Prostate gland (tissue), 2 donors: ENCODE measurements around the gene IL9R. TPM values are rescaled to one million over a fixed set of nuclear protein-coding genes. Genes with fewer than 3 reads are reported as not detected.

Experiments used
- DNase-seq: peaks from one replicate; pipeline ENCODE4 v3.0.0-alpha.2; 2019; ENCODE audit warnings: low spot score
- H3K27ac ChIP-seq, 2 donors: fragments of 200-600 bp; sonication (generic); 2 replicates each; pipeline ENCODE4 v1.5.1; 2017 to 2019
- H3K27me3 ChIP-seq: fragments of 200-600 bp; sonication (generic); replicated peaks from 2 replicates; pipeline ENCODE4 v1.5.1; 2019; ENCODE audit not compliant: insufficient read depth
- H3K36me3 ChIP-seq, 2 donors: fragments of 200-600 bp; sonication (generic); 1 replicate in 1 of 2; 2 replicates in 1 of 2; pipeline versions ENCODE4 v1.5.1 to v1.8.1; 2017 to 2019
- H3K4me1 ChIP-seq: fragments of 200-600 bp; sonication (generic); replicated peaks from 2 replicates; pipeline ENCODE4 v1.5.1; 2019
- H3K4me3 ChIP-seq, 2 donors: fragments of 200-600 bp; sonication (generic); 2 replicates each; pipeline ENCODE4 v1.5.1; 2017 to 2019
- H3K9me3 ChIP-seq: fragments of 200-600 bp; sonication (generic); 2 replicates; pipeline ENCODE4 v1.5.1; 2017
- POLR2A ChIP-seq: fragments of 450-650 bp; IDR thresholded peaks from one replicate; pipeline ENCODE4 v1.6.1; 2016; ENCODE audit warnings: antibody characterized with exemption, mild to moderate bottlenecking
- POLR2AphosphoS5 ChIP-seq: sonication (generic); formaldehyde crosslinking; IDR thresholded peaks from one replicate; pipeline ENCODE4 v1.6.1; 2017; ENCODE audit warnings: antibody characterized with exemption
- WGBS: methylation state at CpG from one replicate; pipeline ENCODE4 v1.1.5; 2018; 5-methylcytosine and 5-hydroxymethylcytosine counted together
- intact Hi-C: fragments of 100-400 bp; cut with DNase I; formaldehyde crosslinking; loops from one replicate; pipeline ENCODE4 v1.14.2; 2022
- total RNA-seq, 2 donors: library from RNA; depleted of rRNA; stranded (reverse); fragments of >200 nt; gene quantifications; one replicate each; pipeline ENCODE4 v1.1.0, GENCODE V29; 2016
- TF ChIP-seq, protein P1 (sequence below), 4 experiments: fragments of 200-600 bp in 2 of 4; fragments of 450-650 bp in 2 of 4; sonication (generic) in 2 of 4; IDR thresholded peaks; 1 replicate in 3 of 4; 2 replicates in 1 of 4; pipeline ENCODE4 v1.5.1; 2016 to 2019; ENCODE audit warnings: antibody characterized with exemption in 4 of 4, mild to moderate bottlenecking in 2 of 4, moderate library complexity in 2 of 4

The IL9R gene
- total RNA-seq, 2 donors from 2014 or later = 0.23 TPM; not detected in 1

DNA sequence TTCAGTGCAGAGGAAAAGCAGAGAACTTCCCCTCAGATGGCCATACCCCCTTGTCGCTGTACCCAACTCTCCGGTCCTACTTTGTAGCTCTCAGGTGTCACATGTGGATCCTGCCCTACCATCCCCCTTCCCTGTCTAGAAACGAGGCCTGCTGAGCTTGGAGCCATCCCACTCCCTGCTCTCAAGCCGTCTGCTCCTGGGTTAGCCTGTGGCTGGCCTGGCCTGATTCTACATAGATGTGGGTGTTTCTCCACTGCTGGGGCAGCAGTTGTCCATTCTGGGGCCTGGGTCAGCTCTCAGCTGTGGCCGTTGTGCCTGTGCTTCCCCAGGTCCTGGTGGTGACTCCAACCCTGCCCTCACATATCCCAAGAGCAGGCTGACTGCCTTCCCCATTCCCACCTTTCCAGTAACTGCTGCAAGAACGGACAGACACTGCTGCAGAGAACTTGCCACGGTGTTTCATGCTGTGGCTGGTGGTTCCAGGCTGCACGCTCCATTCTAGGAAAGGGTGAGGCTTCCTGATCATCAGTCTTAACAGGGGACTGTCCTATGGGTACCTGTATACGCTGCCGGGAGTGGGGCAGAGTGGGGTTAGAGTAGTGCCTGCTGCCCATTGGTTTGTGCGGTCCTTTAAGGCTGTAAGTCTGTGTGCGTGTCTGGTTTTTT lies 3.6 kb downstream of the IL9R start:
- intact Hi-C loops = no loop called here
- 77% methylated on average over 9 of the region's 12 CpGs for WGBS
- TF ChIP-seq POLR2AphosphoS5 = no peak
- TF ChIP-seq, protein P1, sequence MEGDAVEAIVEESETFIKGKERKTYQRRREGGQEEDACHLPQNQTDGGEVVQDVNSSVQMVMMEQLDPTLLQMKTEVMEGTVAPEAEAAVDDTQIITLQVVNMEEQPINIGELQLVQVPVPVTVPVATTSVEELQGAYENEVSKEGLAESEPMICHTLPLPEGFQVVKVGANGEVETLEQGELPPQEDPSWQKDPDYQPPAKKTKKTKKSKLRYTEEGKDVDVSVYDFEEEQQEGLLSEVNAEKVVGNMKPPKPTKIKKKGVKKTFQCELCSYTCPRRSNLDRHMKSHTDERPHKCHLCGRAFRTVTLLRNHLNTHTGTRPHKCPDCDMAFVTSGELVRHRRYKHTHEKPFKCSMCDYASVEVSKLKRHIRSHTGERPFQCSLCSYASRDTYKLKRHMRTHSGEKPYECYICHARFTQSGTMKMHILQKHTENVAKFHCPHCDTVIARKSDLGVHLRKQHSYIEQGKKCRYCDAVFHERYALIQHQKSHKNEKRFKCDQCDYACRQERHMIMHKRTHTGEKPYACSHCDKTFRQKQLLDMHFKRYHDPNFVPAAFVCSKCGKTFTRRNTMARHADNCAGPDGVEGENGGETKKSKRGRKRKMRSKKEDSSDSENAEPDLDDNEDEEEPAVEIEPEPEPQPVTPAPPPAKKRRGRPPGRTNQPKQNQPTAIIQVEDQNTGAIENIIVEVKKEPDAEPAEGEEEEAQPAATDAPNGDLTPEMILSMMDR (IDR thresholded peaks at IDR 0.05) = no peak
- no peak for TF ChIP-seq POLR2A

DNA sequence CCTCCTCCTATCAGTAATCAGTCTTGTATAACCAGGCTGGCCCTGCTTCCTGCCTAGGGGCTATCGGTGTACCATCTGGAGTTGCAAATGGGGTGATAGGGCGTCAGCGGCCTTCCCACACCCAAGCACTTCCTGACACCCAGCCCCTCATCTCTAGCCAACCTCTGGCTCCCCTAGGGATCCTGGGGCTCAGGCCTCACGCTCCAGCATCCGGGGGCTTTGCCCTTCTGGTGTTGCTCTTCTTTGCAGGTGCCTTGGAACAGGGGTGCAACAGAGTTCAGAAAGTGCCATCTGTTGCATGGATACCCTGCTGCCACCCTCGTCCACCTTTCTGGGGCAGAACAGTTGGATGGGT lies 4.1 kb downstream of the IL9R start:
- H3K4me1 ChIP-seq = no peaks in the 10 kb centered on the region
- no peaks in the 10 kb centered on the region for H3K27me3 ChIP-seq
- H3K4me3 ChIP-seq = no peak overlapping the region
- H3K36me3 ChIP-seq = no peaks in the 10 kb centered on the region
- H3K9me3 ChIP-seq = no peaks in the 10 kb centered on the region
- H3K27ac ChIP-seq = no peak overlapping the region
- WGBS = 79% methylated on average over 5 of the region's 6 CpGs
- intact Hi-C loops = no loop called here
- TF ChIP-seq POLR2A (no peak), POLR2AphosphoS5 (no peak)
- TF ChIP-seq, protein P1 (IDR thresholded peaks at IDR 0.05) = no peak
- no peak for DNase-seq

More for the DNA sequence above, 3.6 kb downstream of the IL9R start:
- no peak overlapping the region for H3K27ac ChIP-seq
- H3K9me3 ChIP-seq = no peaks in the 10 kb centered on the region
- no peaks in the 10 kb centered on the region for H3K36me3 ChIP-seq
- H3K4me1 ChIP-seq = no peaks in the 10 kb centered on the region
- no peak for DNase-seq
- no peaks in the 10 kb centered on the region for H3K27me3 ChIP-seq
- no peak overlapping the region for H3K4me3 ChIP-seq

DNA sequence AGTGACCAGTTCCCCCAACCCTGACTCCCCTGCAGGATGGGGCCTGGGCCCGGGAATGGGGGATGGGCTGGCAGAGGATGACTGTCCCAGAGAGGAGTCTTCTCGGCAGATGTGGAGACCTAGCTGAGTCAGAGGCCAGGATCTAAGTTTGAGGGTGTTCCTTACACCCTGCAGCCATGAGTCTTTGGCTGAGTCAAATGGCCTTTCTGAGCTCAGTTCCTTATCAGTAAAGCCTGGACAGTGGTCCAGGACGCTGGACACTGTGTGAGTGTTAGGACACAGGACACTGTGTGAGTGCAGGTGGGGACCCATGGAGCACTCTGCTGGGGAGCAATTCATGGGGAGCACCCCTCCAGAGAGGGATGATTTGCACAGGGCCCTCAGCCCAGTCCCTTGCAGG lies 5.0 kb downstream of the IL9R start:
- Histone ChIP-seq H3K9me3 (no peaks in the 10 kb centered on the region), H3K4me1 (no peaks in the 10 kb centered on the region), H3K36me3 (no peaks in the 10 kb centered on the region), H3K27me3 (no peaks in the 10 kb centered on the region), H3K4me3 (no peak overlapping the region), H3K27ac (no peak overlapping the region)
- intact Hi-C loops = no loop called here
- TF ChIP-seq, protein P1 (IDR thresholded peaks at IDR 0.05) = no peak
- TF ChIP-seq POLR2AphosphoS5 = no peak
- TF ChIP-seq POLR2A = no peak
- WGBS = 92% methylated on average over 3 of the region's 3 CpGs
- no peak for DNase-seq

DNA sequence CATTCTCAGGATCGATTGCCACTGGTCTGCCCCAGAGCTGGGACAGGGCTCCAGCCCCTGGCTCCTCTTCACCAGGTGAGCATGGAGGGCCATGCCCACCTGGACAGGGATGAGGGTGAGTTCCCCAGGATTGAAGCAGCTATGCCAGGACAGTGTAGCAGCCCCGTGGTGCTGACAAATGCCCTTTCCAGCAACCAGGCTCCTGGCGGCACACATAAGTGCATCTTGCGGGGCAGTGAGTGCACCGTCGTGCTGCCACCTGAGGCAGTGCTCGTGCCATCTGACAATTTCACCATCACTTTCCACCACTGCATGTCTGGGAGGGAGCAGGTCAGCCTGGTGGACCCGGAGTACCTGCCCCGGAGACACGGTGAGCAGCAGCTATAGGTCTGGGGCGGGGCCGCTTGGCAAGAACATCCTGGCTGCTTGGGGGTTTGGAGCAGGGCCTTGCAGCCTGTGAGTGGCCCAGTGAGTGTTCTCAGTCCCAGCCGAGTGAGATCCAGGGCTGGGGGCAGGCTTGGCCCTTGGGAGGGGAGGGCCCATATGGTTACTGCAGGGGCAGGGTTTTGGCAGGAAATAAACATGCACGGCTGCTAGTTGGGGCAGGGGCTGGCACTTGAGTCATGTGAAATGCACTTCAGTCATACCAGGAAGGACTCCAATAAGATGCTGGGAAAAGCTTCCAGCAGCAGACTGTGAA lies 6.1 kb downstream of the IL9R start:
- Histone ChIP-seq H3K27ac (no peak overlapping the region), H3K4me3 (no peak overlapping the region), H3K4me1 (no peaks in the 10 kb centered on the region), H3K27me3 (no peaks in the 10 kb centered on the region), H3K36me3 (no peaks in the 10 kb centered on the region), H3K9me3 (no peaks in the 10 kb centered on the region)
- 86% methylated on average over 12 of the region's 14 CpGs for whole genome bisulfite sequencing
- TF ChIP-seq POLR2AphosphoS5 = no peak
- TF ChIP-seq POLR2A = no peak
- TF ChIP-seq, protein P1 (IDR thresholded peaks at IDR 0.05) = no peak
- intact Hi-C loops = no loop called here
- DNase-seq = no peak

DNA sequence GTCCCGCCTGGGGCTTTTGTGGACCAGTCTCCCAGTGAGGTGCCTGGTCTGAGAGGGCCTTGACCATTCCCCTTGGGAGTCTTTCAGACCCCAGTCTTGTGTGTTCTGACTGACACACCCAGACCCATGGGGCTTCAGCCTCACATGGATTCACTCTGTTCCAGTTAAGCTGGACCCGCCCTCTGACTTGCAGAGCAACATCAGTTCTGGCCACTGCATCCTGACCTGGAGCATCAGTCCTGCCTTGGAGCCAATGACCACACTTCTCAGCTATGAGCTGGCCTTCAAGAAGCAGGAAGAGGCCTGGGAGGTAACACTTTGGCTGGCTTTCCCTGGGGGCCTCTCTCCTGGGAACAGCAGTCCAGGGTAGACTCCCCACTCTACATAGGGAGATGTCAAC lies 6.8 kb downstream of the IL9R start:
- TF ChIP-seq POLR2AphosphoS5 (no peak), POLR2A (no peak)
- TF ChIP-seq, protein P1 (IDR thresholded peaks at IDR 0.05) = no peak
- Histone ChIP-seq H3K36me3 (no peaks in the 10 kb centered on the region), H3K9me3 (no peaks in the 10 kb centered on the region), H3K4me1 (no peaks in the 10 kb centered on the region), H3K4me3 (no peak overlapping the region), H3K27me3 (no peaks in the 10 kb centered on the region), H3K27ac (no peak overlapping the region)
- no peak for DNase-seq
- 78% methylated on average over 2 of the region's 2 CpGs for WGBS
- intact Hi-C loops = no loop called here
